ENCODE results near the gene DACT3. TPM values are rescaled to one million over a fixed set of nuclear protein-coding genes. Genes with fewer than 3 reads are reported as not detected.

Gene DACT3
- polyA plus RNA-seq (2013, experiment 1 of 2): 25.9 TPM
- polyA plus RNA-seq (2013, experiment 2 of 2): 26.2 TPM

GRCh38 chr19:46661020-46661731, at the start of gene DACT3:
DACT3 (minus strand) TSS chr19:46661182; CDS start chr19:46661064, 118 bp downstream.
- no peak within 1 kb of the TSS for H2BK5ac ChIP-seq (ENCODE audit: low read depth, low read length, poor library complexity, severe bottlenecking)
- H3K4me2 ChIP-seq (ENCODE audit: low read length, poor library complexity, severe bottlenecking): peak within 1 kb of the TSS; percentile 98
- H3K27ac ChIP-seq (ENCODE audit: low read length, poor library complexity, severe bottlenecking): no peak within 1 kb of the TSS
- H2AFZ ChIP-seq (ENCODE audit: low read depth, low read length): peak within 1 kb of the TSS; percentile 68
- H3K4ac ChIP-seq (ENCODE audit: low read depth in 1 of 2, low read length in 2 of 2): peak within 1 kb of the TSS; percentile 96 to 98
- H4K91ac ChIP-seq (ENCODE audit: low read length): peak within 1 kb of the TSS; percentile 90
- DNase-seq: peak; percentile 100
- WGBS: under 1% methylated on average over 50 of the region's 61 CpGs
- H3K4me3 ChIP-seq (ENCODE audit: insufficient read depth in 1 of 2, low read depth in 1 of 2, low read length in 2 of 2): peak within 1 kb of the TSS; percentile 61 to 79
- no peaks in the 10 kb centered on the region for H3K9me3 ChIP-seq (ENCODE audit: control insufficient read depth, low read length)
- H3K36me3 ChIP-seq (ENCODE audit: control insufficient read depth in 1 of 2, insufficient read depth in 2 of 2, low read depth in 1 of 2, low read length in 2 of 2): no peaks in the 10 kb centered on the region
- H3K23ac ChIP-seq (ENCODE audit: low read length in 2 of 2): peak within 1 kb of the TSS in 1 of 2 experiments; percentile 86
- no peaks in the 10 kb centered on the region for H3K79me1 ChIP-seq (replicated peaks; ENCODE audit: low read length, poor library complexity, severe bottlenecking)
- peak within 1 kb of the TSS in 1 of 2 experiments; percentile 79 for H2BK12ac ChIP-seq (ENCODE audit: low read length in 2 of 2)
- peak within 1 kb of the TSS; percentile 77 for H2BK120ac ChIP-seq (ENCODE audit: low read depth, low read length)
- peak within 1 kb of the TSS in 1 of 2 experiments; percentile 97 for H3K14ac ChIP-seq (ENCODE audit: low read length in 2 of 2)
- H3K27me3 ChIP-seq (ENCODE audit: control insufficient read depth in 1 of 2, insufficient read depth in 1 of 2, low read length in 2 of 2): peaks cover 0 to 22% of the 10 kb centered on the region in 2 experiments
- H4K8ac ChIP-seq (ENCODE audit: low read length): peak within 1 kb of the TSS; percentile 84
- peak within 1 kb of the TSS; percentile 78 to 97 for H3K18ac ChIP-seq (ENCODE audit: low read depth in 1 of 2, low read length in 2 of 2)
- H2BK15ac ChIP-seq (ENCODE audit: low read depth, poor library complexity, severe bottlenecking): peak within 1 kb of the TSS; percentile 68
- peak within 1 kb of the TSS; percentile 74 for H3K9ac ChIP-seq (ENCODE audit: low read length)
- H3K4me1 ChIP-seq (ENCODE audit: control insufficient read depth, insufficient read depth, low read depth, low read length): peaks cover 19% of the 10 kb centered on the region
- no peak within 1 kb of the TSS for H2AK5ac ChIP-seq (ENCODE audit: low read length, severe bottlenecking)

- DNase-seq: no peak
- no peak overlapping the region for H3K27ac ChIP-seq (ENCODE audit: low read length, poor library complexity, severe bottlenecking)
- peaks cover 20% of the 10 kb centered on the region for H3K79me1 ChIP-seq (replicated peaks; ENCODE audit: low read length, poor library complexity, severe bottlenecking)
- peak overlapping the region in 1 of 2 experiments; percentile 46 for H3K23ac ChIP-seq (ENCODE audit: low read length in 2 of 2)
- no peak overlapping the region for H3K4ac ChIP-seq (ENCODE audit: low read depth in 1 of 2, low read length in 2 of 2)
- H3K14ac ChIP-seq (ENCODE audit: low read length in 2 of 2): no peak overlapping the region
- no peak overlapping the region for H3K9ac ChIP-seq (ENCODE audit: low read length)
- no peak overlapping the region for H2AK5ac ChIP-seq (ENCODE audit: low read length, severe bottlenecking)
- H3K9me3 ChIP-seq (ENCODE audit: control insufficient read depth, low read length): no peaks in the 10 kb centered on the region
- no peaks in the 10 kb centered on the region for H3K27me3 ChIP-seq (ENCODE audit: control insufficient read depth in 1 of 2, insufficient read depth in 1 of 2, low read length in 2 of 2)
- no peak overlapping the region for H2BK12ac ChIP-seq (ENCODE audit: low read length in 2 of 2)
- no peak overlapping the region for H2BK15ac ChIP-seq (ENCODE audit: low read depth, poor library complexity, severe bottlenecking)
- no peak overlapping the region for H2BK120ac ChIP-seq (ENCODE audit: low read depth, low read length)
- peaks cover 12% of the 10 kb centered on the region for H3K4me1 ChIP-seq (ENCODE audit: control insufficient read depth, insufficient read depth, low read depth, low read length)
- H2AFZ ChIP-seq (ENCODE audit: low read depth, low read length): no peak overlapping the region
- peak overlapping the region in 1 of 2 experiments; percentile 21 for H3K18ac ChIP-seq (ENCODE audit: low read depth in 1 of 2, low read length in 2 of 2)
- peaks cover 45 to 47% of the 10 kb centered on the region in 2 experiments for H3K36me3 ChIP-seq (ENCODE audit: control insufficient read depth in 1 of 2, insufficient read depth in 2 of 2, low read depth in 1 of 2, low read length in 2 of 2)
- no peak overlapping the region for H2BK5ac ChIP-seq (ENCODE audit: low read depth, low read length, poor library complexity, severe bottlenecking)
- H4K8ac ChIP-seq (ENCODE audit: low read length): no peak overlapping the region
- H3K4me2 ChIP-seq (ENCODE audit: low read length, poor library complexity, severe bottlenecking): no peak overlapping the region
- WGBS: 84% methylated on average over 25 of the region's 25 CpGs
- no peak overlapping the region for H4K91ac ChIP-seq (ENCODE audit: low read length)
- H3K4me3 ChIP-seq (ENCODE audit: insufficient read depth in 1 of 2, low read depth in 1 of 2, low read length in 2 of 2): no peak overlapping the region
Measured at GRCh38 chr19:46710687-46711086, 49.7 kb upstream of the DACT3 start.

GRCh38 chr19:46704379-46705076, 43.5 kb upstream of the DACT3 start:
- Histone ChIP-seq H2AK5ac (ENCODE audit: low read length, severe bottlenecking) (no peak overlapping the region), H2BK12ac (ENCODE audit: low read length in 2 of 2) (no peak overlapping the region), H2BK5ac (ENCODE audit: low read depth, low read length, poor library complexity, severe bottlenecking) (no peak overlapping the region), H3K27ac (ENCODE audit: low read length, poor library complexity, severe bottlenecking) (no peak overlapping the region), H3K79me1 (replicated peaks; ENCODE audit: low read length, poor library complexity, severe bottlenecking) (peaks cover 24% of the 10 kb centered on the region), H3K36me3 (ENCODE audit: control insufficient read depth in 1 of 2, insufficient read depth in 2 of 2, low read depth in 1 of 2, low read length in 2 of 2) (peaks cover 79 to 81% of the 10 kb centered on the region in 2 experiments), H2AFZ (ENCODE audit: low read depth, low read length) (no peak overlapping the region), H3K14ac (ENCODE audit: low read length in 2 of 2) (no peak overlapping the region), H3K9me3 (ENCODE audit: control insufficient read depth, low read length) (no peaks in the 10 kb centered on the region), H3K4me1 (ENCODE audit: control insufficient read depth, insufficient read depth, low read depth, low read length) (no peaks in the 10 kb centered on the region), H3K4me3 (ENCODE audit: insufficient read depth in 1 of 2, low read depth in 1 of 2, low read length in 2 of 2) (no peak overlapping the region), H4K8ac (ENCODE audit: low read length) (peak overlapping the region; percentile 19), H2BK120ac (ENCODE audit: low read depth, low read length) (no peak overlapping the region), H3K23ac (ENCODE audit: low read length in 2 of 2) (no peak overlapping the region), H3K9ac (ENCODE audit: low read length) (no peak overlapping the region), H2BK15ac (ENCODE audit: low read depth, poor library complexity, severe bottlenecking) (peak overlapping the region; percentile 45), H3K4me2 (ENCODE audit: low read length, poor library complexity, severe bottlenecking) (no peak overlapping the region), H4K91ac (ENCODE audit: low read length) (no peak overlapping the region), H3K4ac (ENCODE audit: low read depth in 1 of 2, low read length in 2 of 2) (no peak overlapping the region), H3K18ac (ENCODE audit: low read depth in 1 of 2, low read length in 2 of 2) (no peak overlapping the region), H3K27me3 (ENCODE audit: control insufficient read depth in 1 of 2, insufficient read depth in 1 of 2, low read length in 2 of 2) (no peaks in the 10 kb centered on the region)
- WGBS: 59% methylated on average over 21 of the region's 21 CpGs
- peak; percentile 48 for DNase-seq

- H3K14ac ChIP-seq (ENCODE audit: low read length in 2 of 2): no peak overlapping the region
- H2BK5ac ChIP-seq (ENCODE audit: low read depth, low read length, poor library complexity, severe bottlenecking): no peak overlapping the region
- no peak overlapping the region for H3K18ac ChIP-seq (ENCODE audit: low read depth in 1 of 2, low read length in 2 of 2)
- H4K91ac ChIP-seq (ENCODE audit: low read length): no peak overlapping the region
- 88% methylated on average over 9 of the region's 13 CpGs for WGBS
- H2BK15ac ChIP-seq (ENCODE audit: low read depth, poor library complexity, severe bottlenecking): no peak overlapping the region
- no peak overlapping the region for H3K4me3 ChIP-seq (ENCODE audit: insufficient read depth in 1 of 2, low read depth in 1 of 2, low read length in 2 of 2)
- H3K36me3 ChIP-seq (ENCODE audit: control insufficient read depth in 1 of 2, insufficient read depth in 2 of 2, low read depth in 1 of 2, low read length in 2 of 2): peaks cover 72 to 74% of the 10 kb centered on the region in 2 experiments
- no peak overlapping the region for H3K9ac ChIP-seq (ENCODE audit: low read length)
- no peak overlapping the region for H2AK5ac ChIP-seq (ENCODE audit: low read length, severe bottlenecking)
- H3K4ac ChIP-seq (ENCODE audit: low read depth in 1 of 2, low read length in 2 of 2): no peak overlapping the region
- peaks cover 19% of the 10 kb centered on the region for H3K79me1 ChIP-seq (replicated peaks; ENCODE audit: low read length, poor library complexity, severe bottlenecking)
- no peaks in the 10 kb centered on the region for H3K9me3 ChIP-seq (ENCODE audit: control insufficient read depth, low read length)
- no peaks in the 10 kb centered on the region for H3K27me3 ChIP-seq (ENCODE audit: control insufficient read depth in 1 of 2, insufficient read depth in 1 of 2, low read length in 2 of 2)
- no peak overlapping the region for H3K27ac ChIP-seq (ENCODE audit: low read length, poor library complexity, severe bottlenecking)
- no peak overlapping the region for H2BK120ac ChIP-seq (ENCODE audit: low read depth, low read length)
- no peak overlapping the region for H2BK12ac ChIP-seq (ENCODE audit: low read length in 2 of 2)
- no peak overlapping the region for H3K23ac ChIP-seq (ENCODE audit: low read length in 2 of 2)
- H3K4me1 ChIP-seq (ENCODE audit: control insufficient read depth, insufficient read depth, low read depth, low read length): peaks cover 10% of the 10 kb centered on the region
- no peak overlapping the region for H2AFZ ChIP-seq (ENCODE audit: low read depth, low read length)
- H4K8ac ChIP-seq (ENCODE audit: low read length): no peak overlapping the region
- H3K4me2 ChIP-seq (ENCODE audit: low read length, poor library complexity, severe bottlenecking): no peak overlapping the region
- DNase-seq: no peak
Measured at GRCh38 chr19:46700704-46701103, 39.7 kb upstream of the DACT3 start.

Data from mesenchymal stem cell (in vitro differentiated cells and primary cell).